Measurements from ENCODE around the gene TMEM181. TPM values are rescaled to one million over a fixed set of nuclear protein-coding genes. Genes with fewer than 3 reads are reported as not detected.

Gene TMEM181
- total and polyA plus RNA-seq, 2 of the 13 experiments (the other 11 are each of a cell fraction or from before 2014, with no cell fraction given) = 59.1 to 108 TPM

GRCh38 chr6:158571826-158572652 lies 12.1 kb downstream of the TMEM181 start (continued):
- no peak for TF ChIP-seq CENPX (CRISPR knock-in tag; IDR thresholded peaks at IDR 0.05)
- TF ChIP-seq, protein P1, sequence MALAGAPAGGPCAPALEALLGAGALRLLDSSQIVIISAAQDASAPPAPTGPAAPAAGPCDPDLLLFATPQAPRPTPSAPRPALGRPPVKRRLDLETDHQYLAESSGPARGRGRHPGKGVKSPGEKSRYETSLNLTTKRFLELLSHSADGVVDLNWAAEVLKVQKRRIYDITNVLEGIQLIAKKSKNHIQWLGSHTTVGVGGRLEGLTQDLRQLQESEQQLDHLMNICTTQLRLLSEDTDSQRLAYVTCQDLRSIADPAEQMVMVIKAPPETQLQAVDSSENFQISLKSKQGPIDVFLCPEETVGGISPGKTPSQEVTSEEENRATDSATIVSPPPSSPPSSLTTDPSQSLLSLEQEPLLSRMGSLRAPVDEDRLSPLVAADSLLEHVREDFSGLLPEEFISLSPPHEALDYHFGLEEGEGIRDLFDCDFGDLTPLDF (CRISPR knock-in tag; IDR thresholded peaks at IDR 0.05) = no peak
- TF ChIP-seq, protein P2, sequence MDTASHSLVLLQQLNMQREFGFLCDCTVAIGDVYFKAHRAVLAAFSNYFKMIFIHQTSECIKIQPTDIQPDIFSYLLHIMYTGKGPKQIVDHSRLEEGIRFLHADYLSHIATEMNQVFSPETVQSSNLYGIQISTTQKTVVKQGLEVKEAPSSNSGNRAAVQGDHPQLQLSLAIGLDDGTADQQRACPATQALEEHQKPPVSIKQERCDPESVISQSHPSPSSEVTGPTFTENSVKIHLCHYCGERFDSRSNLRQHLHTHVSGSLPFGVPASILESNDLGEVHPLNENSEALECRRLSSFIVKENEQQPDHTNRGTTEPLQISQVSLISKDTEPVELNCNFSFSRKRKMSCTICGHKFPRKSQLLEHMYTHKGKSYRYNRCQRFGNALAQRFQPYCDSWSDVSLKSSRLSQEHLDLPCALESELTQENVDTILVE (CRISPR knock-in tag; IDR thresholded peaks at IDR 0.05) = peak; percentile 91
- no peak for TF ChIP-seq ZNF577 (CRISPR knock-in tag; IDR thresholded peaks at IDR 0.05; ENCODE audit: borderline replicate concordance, low read depth)
- TF ChIP-seq MED8 (CRISPR knock-in tag; IDR thresholded peaks at IDR 0.05; ENCODE audit: insufficient replicate concordance) = peak; percentile 87
- TF ChIP-seq, protein P3, sequence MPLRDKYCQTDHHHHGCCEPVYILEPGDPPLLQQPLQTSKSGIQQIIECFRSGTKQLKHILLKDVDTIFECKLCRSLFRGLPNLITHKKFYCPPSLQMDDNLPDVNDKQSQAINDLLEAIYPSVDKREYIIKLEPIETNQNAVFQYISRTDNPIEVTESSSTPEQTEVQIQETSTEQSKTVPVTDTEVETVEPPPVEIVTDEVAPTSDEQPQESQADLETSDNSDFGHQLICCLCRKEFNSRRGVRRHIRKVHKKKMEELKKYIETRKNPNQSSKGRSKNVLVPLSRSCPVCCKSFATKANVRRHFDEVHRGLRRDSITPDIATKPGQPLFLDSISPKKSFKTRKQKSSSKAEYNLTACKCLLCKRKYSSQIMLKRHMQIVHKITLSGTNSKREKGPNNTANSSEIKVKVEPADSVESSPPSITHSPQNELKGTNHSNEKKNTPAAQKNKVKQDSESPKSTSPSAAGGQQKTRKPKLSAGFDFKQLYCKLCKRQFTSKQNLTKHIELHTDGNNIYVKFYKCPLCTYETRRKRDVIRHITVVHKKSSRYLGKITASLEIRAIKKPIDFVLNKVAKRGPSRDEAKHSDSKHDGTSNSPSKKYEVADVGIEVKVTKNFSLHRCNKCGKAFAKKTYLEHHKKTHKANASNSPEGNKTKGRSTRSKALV (CRISPR knock-in tag; IDR thresholded peaks at IDR 0.05) = peak; percentile 89; the same call in 1 of the 2 replicates
- no peak for TF ChIP-seq POLR2AphosphoS2 (IDR thresholded peaks at IDR 0.05; ENCODE audit: low read depth, low read length)
- peak; percentile 96 for TF ChIP-seq ZNF598 (CRISPR knock-in tag; IDR thresholded peaks at IDR 0.05; ENCODE audit: borderline replicate concordance)
- peak; percentile 100 for TF ChIP-seq ZFX (CRISPR knock-in tag; IDR thresholded peaks at IDR 0.05; ENCODE audit: low read depth)
- TF ChIP-seq HNRNPLL (IDR thresholded peaks at IDR 0.05; ENCODE audit: low read depth, low read length, poor library complexity, severe bottlenecking) = peak; percentile 68
- TF ChIP-seq ZBTB7B (CRISPR knock-in tag; IDR thresholded peaks at IDR 0.05) = peak; percentile 98
- no peak for TF ChIP-seq THAP8 (CRISPR knock-in tag; IDR thresholded peaks at IDR 0.05; ENCODE audit: borderline replicate concordance)
- no peak for TF ChIP-seq TCF7L2 (IDR thresholded peaks at IDR 0.05; ENCODE audit: low read depth, low read length)
- peak; percentile 90 for TF ChIP-seq ASH2L (IDR thresholded peaks at IDR 0.05; ENCODE audit: insufficient read length, low read depth, low read length)
- TF ChIP-seq ZNF274 (CRISPR knock-in tag; IDR thresholded peaks at IDR 0.05) = peak; percentile 95; the same call in 1 of the 2 replicates
- TF ChIP-seq ZNF136 (CRISPR knock-in tag; IDR thresholded peaks at IDR 0.05; ENCODE audit: low read depth) = peak; percentile 93
- TF ChIP-seq, protein P4, sequence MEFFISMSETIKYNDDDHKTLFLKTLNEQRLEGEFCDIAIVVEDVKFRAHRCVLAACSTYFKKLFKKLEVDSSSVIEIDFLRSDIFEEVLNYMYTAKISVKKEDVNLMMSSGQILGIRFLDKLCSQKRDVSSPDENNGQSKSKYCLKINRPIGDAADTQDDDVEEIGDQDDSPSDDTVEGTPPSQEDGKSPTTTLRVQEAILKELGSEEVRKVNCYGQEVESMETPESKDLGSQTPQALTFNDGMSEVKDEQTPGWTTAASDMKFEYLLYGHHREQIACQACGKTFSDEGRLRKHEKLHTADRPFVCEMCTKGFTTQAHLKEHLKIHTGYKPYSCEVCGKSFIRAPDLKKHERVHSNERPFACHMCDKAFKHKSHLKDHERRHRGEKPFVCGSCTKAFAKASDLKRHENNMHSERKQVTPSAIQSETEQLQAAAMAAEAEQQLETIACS (CRISPR knock-in tag; IDR thresholded peaks at IDR 0.05) = no peak
- peak; percentile 97 for TF ChIP-seq ZNF205 (CRISPR knock-in tag; IDR thresholded peaks at IDR 0.05)
- 0 out of 2 replicates have a peak, but pooled peaks have one; percentile 89 for TF ChIP-seq CERS6 (CRISPR knock-in tag; IDR thresholded peaks at IDR 0.05)
- TF ChIP-seq, protein P5, sequence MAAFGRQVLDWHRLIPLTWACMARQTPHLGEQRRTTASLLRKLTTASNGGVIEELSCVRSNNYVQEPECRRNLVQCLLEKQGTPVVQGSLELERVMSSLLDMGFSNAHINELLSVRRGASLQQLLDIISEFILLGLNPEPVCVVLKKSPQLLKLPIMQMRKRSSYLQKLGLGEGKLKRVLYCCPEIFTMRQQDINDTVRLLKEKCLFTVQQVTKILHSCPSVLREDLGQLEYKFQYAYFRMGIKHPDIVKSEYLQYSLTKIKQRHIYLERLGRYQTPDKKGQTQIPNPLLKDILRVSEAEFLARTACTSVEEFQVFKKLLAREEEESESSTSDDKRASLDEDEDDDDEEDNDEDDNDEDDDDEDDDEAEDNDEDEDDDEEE (CRISPR knock-in tag; IDR thresholded peaks at IDR 0.05) = peak; percentile 99

Measured in HepG2 (cell line).